HG03521 (cell line): ENCODE measurements around the gene INSIG1.
A peak's percentile ranks its signal among the peaks of the same experiment; 100 is the strongest.

Source experiments
- ATAC-seq: cut with Tn5 transposase; IDR thresholded peaks from one replicate; pipeline ENCODE4 v1.9.1; 2021; ENCODE audit warnings: mild to moderate bottlenecking, moderate library complexity; ENCODE audit not compliant: unreplicated experiment

The INSIG1 gene

GRCh38 chr7:155265961-155266360 lies 31.7 kb upstream of the INSIG1 start:
- no peak for ATAC-seq

- ATAC-seq = no peak
Measured at GRCh38 chr7:155266440-155266839, 31.2 kb upstream of the INSIG1 start.

GRCh38 chr7:155267023-155267422 lies 30.7 kb upstream of the INSIG1 start:
- no peak for ATAC-seq

GRCh38 chr7:155267436-155267835 lies 30.2 kb upstream of the INSIG1 start:
- no peak for ATAC-seq

GRCh38 chr7:155268211-155268610 lies 29.5 kb upstream of the INSIG1 start:
- ATAC-seq = no peak

- no peak for ATAC-seq
Measured at GRCh38 chr7:155268921-155269650, 28.6 kb upstream of the INSIG1 start.

GRCh38 chr7:155269766-155270585 lies 27.7 kb upstream of the INSIG1 start:
- ATAC-seq = no peak

GRCh38 chr7:155270861-155271260 lies 26.8 kb upstream of the INSIG1 start:
- no peak for ATAC-seq

- no peak for ATAC-seq
Measured at GRCh38 chr7:155274633-155275355, 22.9 kb upstream of the INSIG1 start.

GRCh38 chr7:155276042-155276799 lies 21.5 kb upstream of the INSIG1 start:
- ATAC-seq = no peak

GRCh38 chr7:155276800-155277375 lies 20.8 kb upstream of the INSIG1 start:
- ATAC-seq = no peak

- no peak for ATAC-seq
Measured at GRCh38 chr7:155277385-155277994, 20.2 kb upstream of the INSIG1 start.

GRCh38 chr7:155278921-155279320 lies 18.8 kb upstream of the INSIG1 start:
- no peak for ATAC-seq

GRCh38 chr7:155279787-155280445 lies 17.8 kb upstream of the INSIG1 start:
- ATAC-seq = no peak

GRCh38 chr7:155280446-155281397 lies 17.0 kb upstream of the INSIG1 start:
- ATAC-seq = no peak

GRCh38 chr7:155281398-155281969 lies 16.2 kb upstream of the INSIG1 start:
- no peak for ATAC-seq

- ATAC-seq = no peak
Measured at GRCh38 chr7:155282671-155283070, 15.0 kb upstream of the INSIG1 start.

- ATAC-seq = peak; percentile 61
Measured at GRCh38 chr7:155283565-155284194, 14.0 kb upstream of the INSIG1 start.
